ENCODE data around the gene RPUSD4.

DNA sequence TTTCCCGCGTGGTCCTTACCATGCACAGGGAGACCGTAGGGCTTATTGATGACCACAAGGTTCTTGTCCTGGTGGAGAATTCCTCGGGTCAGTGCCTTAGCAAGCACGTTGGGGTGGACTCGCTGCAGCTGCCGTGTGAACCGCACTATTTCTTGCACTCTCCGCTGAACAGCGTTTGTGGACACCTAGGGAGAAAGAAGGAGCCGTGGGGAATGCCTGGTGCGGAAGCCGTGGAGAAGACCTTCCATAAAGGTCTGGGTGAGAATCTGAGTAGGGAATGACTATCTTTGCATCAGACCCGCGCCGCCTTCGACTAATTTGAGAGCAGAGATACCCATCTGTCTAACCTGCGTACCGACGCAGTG, 597 bp downstream of the RPUSD4 start:
- TF ChIP-seq, protein P1, sequence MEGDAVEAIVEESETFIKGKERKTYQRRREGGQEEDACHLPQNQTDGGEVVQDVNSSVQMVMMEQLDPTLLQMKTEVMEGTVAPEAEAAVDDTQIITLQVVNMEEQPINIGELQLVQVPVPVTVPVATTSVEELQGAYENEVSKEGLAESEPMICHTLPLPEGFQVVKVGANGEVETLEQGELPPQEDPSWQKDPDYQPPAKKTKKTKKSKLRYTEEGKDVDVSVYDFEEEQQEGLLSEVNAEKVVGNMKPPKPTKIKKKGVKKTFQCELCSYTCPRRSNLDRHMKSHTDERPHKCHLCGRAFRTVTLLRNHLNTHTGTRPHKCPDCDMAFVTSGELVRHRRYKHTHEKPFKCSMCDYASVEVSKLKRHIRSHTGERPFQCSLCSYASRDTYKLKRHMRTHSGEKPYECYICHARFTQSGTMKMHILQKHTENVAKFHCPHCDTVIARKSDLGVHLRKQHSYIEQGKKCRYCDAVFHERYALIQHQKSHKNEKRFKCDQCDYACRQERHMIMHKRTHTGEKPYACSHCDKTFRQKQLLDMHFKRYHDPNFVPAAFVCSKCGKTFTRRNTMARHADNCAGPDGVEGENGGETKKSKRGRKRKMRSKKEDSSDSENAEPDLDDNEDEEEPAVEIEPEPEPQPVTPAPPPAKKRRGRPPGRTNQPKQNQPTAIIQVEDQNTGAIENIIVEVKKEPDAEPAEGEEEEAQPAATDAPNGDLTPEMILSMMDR (conservative IDR thresholded peaks at IDR 0.05; ENCODE audit: low read length), result no peak
- TF ChIP-seq EZH2phosphoT487 (IDR thresholded peaks at IDR 0.05; ENCODE audit: borderline replicate concordance), result no peak

Data from Loucy (cell line).